Neural cell (in vitro differentiated cells): ENCODE data around the gene FADS3. TPM values are rescaled to one million over a fixed set of nuclear protein-coding genes. Genes with fewer than 3 reads are reported as not detected.

Experiments used
- H2AFZ ChIP-seq: fragments of 200-600, 300-800 bp; sonication (generic), shearing (Covaris generic); 2 replicates; pipeline ENCODE4 v1.6.0; 2014; ENCODE audit warnings: low read depth, mild to moderate bottlenecking, antibody characterized with exemption, low read length, moderate library complexity
- H3F3A ChIP-seq: fragments of 200-600 bp; shearing (Covaris generic); 2 replicates; pipeline ENCODE4 v1.6.1; 2016; ENCODE audit warnings: mild to moderate bottlenecking, moderate library complexity, mixed read lengths, antibody characterized with exemption, low read length; ENCODE audit not compliant: insufficient read depth, poor library complexity, severe bottlenecking
- H3K27ac ChIP-seq: fragments of 200-600, 300-800 bp; sonication (generic), shearing (Covaris generic); 2 replicates; pipeline ENCODE4 v1.5.1; 2014; ENCODE audit warnings: mild to moderate bottlenecking, low read length, moderate library complexity
- H3K27me3 ChIP-seq: fragments of 300-800, 200-600 bp; sonication (generic), shearing (Covaris generic); 2 replicates; pipeline ENCODE4 v1.6.0; 2014; ENCODE audit warnings: mild to moderate bottlenecking, low read depth, low read length, moderate library complexity; ENCODE audit not compliant: insufficient read depth
- H3K36me3 ChIP-seq: fragments of 300-800, 200-600 bp; sonication (generic), shearing (Covaris generic); 2 replicates; pipeline ENCODE4 v1.5.1; 2014; ENCODE audit warnings: mild to moderate bottlenecking, antibody characterized with exemption, low read length, moderate library complexity; ENCODE audit not compliant: insufficient read depth
- H3K4me2 ChIP-seq: fragments of 300-800, 200-600 bp; sonication (generic), shearing (Covaris generic); 2 replicates; pipeline ENCODE4 v1.6.0; 2014; ENCODE audit warnings: mild to moderate bottlenecking, low read length
- H3K4me3 ChIP-seq: fragments of 300-800, 200-600 bp; sonication (generic), shearing (Covaris generic); 2 replicates; pipeline ENCODE4 v1.5.1; 2014; ENCODE audit warnings: mild to moderate bottlenecking, low read length, moderate library complexity
- H3K79me2 ChIP-seq: fragments of 200-600 bp; shearing (Covaris generic); replicated peaks from 2 replicates; pipeline ENCODE4 v1.6.0; 2014; ENCODE audit warnings: mild to moderate bottlenecking, low read length, moderate library complexity; ENCODE audit not compliant: insufficient read depth
- H3K9ac ChIP-seq: fragments of 300-800, 200-600 bp; sonication (generic), shearing (Covaris generic); 2 replicates; pipeline ENCODE4 v1.6.1; 2016; ENCODE audit warnings: mild to moderate bottlenecking, low read length, mixed read lengths
- H3K9me2 ChIP-seq: fragments of 200-600 bp; shearing (Covaris generic); 2 replicates; pipeline ENCODE4 v1.6.1; 2016; ENCODE audit warnings: mild to moderate bottlenecking, low read length, mixed read lengths; ENCODE audit not compliant: insufficient read depth
- H3K9me3 ChIP-seq: fragments of 200-600, 300-800 bp; sonication (generic), shearing (Covaris generic); 2 replicates; pipeline ENCODE4 v1.6.1; 2016; ENCODE audit warnings: mild to moderate bottlenecking, mixed run types, low read length, moderate library complexity, mixed read lengths
- H4K20me1 ChIP-seq: fragments of 200-600 bp; shearing (Covaris generic); 2 replicates; pipeline ENCODE4 v1.6.1; 2016; ENCODE audit warnings: mild to moderate bottlenecking, mixed run types; ENCODE audit not compliant: insufficient read depth
- CTCF ChIP-seq: fragments of 450-650 bp; IDR thresholded peaks from 2 replicates; pipeline ENCODE4 v1.5.1; 2014; ENCODE audit warnings: antibody characterized with exemption, mild to moderate bottlenecking, moderate library complexity; ENCODE audit not compliant: poor library complexity, severe bottlenecking
- EP300 ChIP-seq: fragments of 450-650 bp; conservative IDR thresholded peaks from 2 replicates; pipeline ENCODE4 v1.6.1; 2014; ENCODE audit warnings: antibody characterized with exemption, mild to moderate bottlenecking, moderate library complexity; ENCODE audit not compliant: poor library complexity, severe bottlenecking
- EZH2 ChIP-seq: fragments of 200-600, 300-800 bp; shearing (Covaris generic), sonication (generic); IDR thresholded peaks from 2 replicates; pipeline ENCODE4 v1.6.1; 2014; ENCODE audit warnings: antibody characterized with exemption, low read length, borderline replicate concordance, mild to moderate bottlenecking; ENCODE audit not compliant: insufficient read depth, poor library complexity, severe bottlenecking
- MXI1 ChIP-seq: fragments of 450-650 bp; conservative IDR thresholded peaks from 2 replicates; pipeline ENCODE4 v1.6.1; 2014; ENCODE audit warnings: antibody characterized with exemption, mild to moderate bottlenecking; ENCODE audit not compliant: poor library complexity, severe bottlenecking
- POLR2AphosphoS5 ChIP-seq: IDR thresholded peaks from 2 replicates; pipeline ENCODE4 v1.6.1; 2012
- RAD21 ChIP-seq: fragments of 450-650 bp; conservative IDR thresholded peaks from 2 replicates; pipeline ENCODE4 v1.6.1; 2014; ENCODE audit warnings: antibody characterized with exemption, mild to moderate bottlenecking, moderate library complexity
- REST ChIP-seq: IDR thresholded peaks from 2 replicates; pipeline ENCODE4 v1.6.1; 2012; ENCODE audit warnings: borderline replicate concordance
- SMC3 ChIP-seq: fragments of 450-650 bp; conservative IDR thresholded peaks from 2 replicates; pipeline ENCODE4 v1.6.1; 2014; ENCODE audit warnings: antibody characterized with exemption, mild to moderate bottlenecking, moderate library complexity; ENCODE audit not compliant: poor library complexity
- TAF1 ChIP-seq: IDR thresholded peaks from 2 replicates; pipeline ENCODE4 v1.6.1; 2012; ENCODE audit warnings: low read depth
- polyA plus RNA-seq: library from polyadenylated mRNA; depleted of rRNA; stranded (reverse); fragments of >200 nt; gene quantifications from 2 replicates; pipeline ENCODE4 v1.2.3, GENCODE V29; 2014

The FADS3 gene
- polyA plus RNA-seq, 1 donor from 2014 or later, result 35.4 TPM

- Histone ChIP-seq H4K20me1 (no peaks in the 10 kb centered on the region), H3K79me2 (no peaks in the 10 kb centered on the region), H3K27me3 (no peaks in the 10 kb centered on the region), H3F3A (no peaks in the 10 kb centered on the region), H3K9me2 (no peaks in the 10 kb centered on the region), H3K9me3 (no peaks in the 10 kb centered on the region), H3K9ac (no peak overlapping the region), H3K27ac (no peak overlapping the region), H2AFZ (no peak overlapping the region), H3K4me3 (no peak overlapping the region), H3K36me3 (no peaks in the 10 kb centered on the region), H3K4me2 (no peak overlapping the region)
- TF ChIP-seq EP300 (no peak), TAF1 (no peak), REST (no peak), RAD21 (no peak), MXI1 (no peak), SMC3 (no peak), CTCF (no peak), POLR2AphosphoS5 (no peak), EZH2 (no peak)
Measured at GRCh38 chr11:61935861-61936260, 44.5 kb upstream of the FADS3 start.

GRCh38 chr11:61930933-61931332 lies 39.6 kb upstream of the FADS3 start:
- Histone ChIP-seq H3K36me3 (no peaks in the 10 kb centered on the region), H3K27me3 (no peaks in the 10 kb centered on the region), H3K9ac (no peak overlapping the region), H3K4me2 (no peak overlapping the region), H2AFZ (no peak overlapping the region), H3K4me3 (no peak overlapping the region), H3K79me2 (no peaks in the 10 kb centered on the region), H3K9me2 (no peaks in the 10 kb centered on the region), H3K9me3 (no peaks in the 10 kb centered on the region), H3F3A (no peaks in the 10 kb centered on the region), H4K20me1 (no peaks in the 10 kb centered on the region), H3K27ac (no peak overlapping the region)
- TF ChIP-seq TAF1, result no peak
- no peak for TF ChIP-seq EZH2
- no peak for TF ChIP-seq EP300
- TF ChIP-seq RAD21, result no peak
- TF ChIP-seq SMC3, result no peak
